WI38 (cell line): ENCODE measurements around the gene ELOB.

Source experiments
- H3K4me3 ChIP-seq: 2 replicates; pipeline ENCODE4 v1.5.1; 2011; ENCODE audit warnings: low read depth, mild to moderate bottlenecking, control low read depth, low read length
- CTCF ChIP-seq: IDR thresholded peaks from 2 replicates; pipeline ENCODE4 v1.5.1; 2012; ENCODE audit warnings: low read depth, mild to moderate bottlenecking, control low read depth, low read length

ELOB gene

GRCh38 chr16:2753733-2754020 lies 23.4 kb downstream of the ELOB start:
- H3K4me3 ChIP-seq, result peak overlapping the region; percentile 82
- TF ChIP-seq CTCF, result no peak

GRCh38 chr16:2752850-2753732 lies 24.0 kb downstream of the ELOB start:
- TF ChIP-seq CTCF, result no peak
- peak overlapping the region; percentile 82 for H3K4me3 ChIP-seq

DNA sequence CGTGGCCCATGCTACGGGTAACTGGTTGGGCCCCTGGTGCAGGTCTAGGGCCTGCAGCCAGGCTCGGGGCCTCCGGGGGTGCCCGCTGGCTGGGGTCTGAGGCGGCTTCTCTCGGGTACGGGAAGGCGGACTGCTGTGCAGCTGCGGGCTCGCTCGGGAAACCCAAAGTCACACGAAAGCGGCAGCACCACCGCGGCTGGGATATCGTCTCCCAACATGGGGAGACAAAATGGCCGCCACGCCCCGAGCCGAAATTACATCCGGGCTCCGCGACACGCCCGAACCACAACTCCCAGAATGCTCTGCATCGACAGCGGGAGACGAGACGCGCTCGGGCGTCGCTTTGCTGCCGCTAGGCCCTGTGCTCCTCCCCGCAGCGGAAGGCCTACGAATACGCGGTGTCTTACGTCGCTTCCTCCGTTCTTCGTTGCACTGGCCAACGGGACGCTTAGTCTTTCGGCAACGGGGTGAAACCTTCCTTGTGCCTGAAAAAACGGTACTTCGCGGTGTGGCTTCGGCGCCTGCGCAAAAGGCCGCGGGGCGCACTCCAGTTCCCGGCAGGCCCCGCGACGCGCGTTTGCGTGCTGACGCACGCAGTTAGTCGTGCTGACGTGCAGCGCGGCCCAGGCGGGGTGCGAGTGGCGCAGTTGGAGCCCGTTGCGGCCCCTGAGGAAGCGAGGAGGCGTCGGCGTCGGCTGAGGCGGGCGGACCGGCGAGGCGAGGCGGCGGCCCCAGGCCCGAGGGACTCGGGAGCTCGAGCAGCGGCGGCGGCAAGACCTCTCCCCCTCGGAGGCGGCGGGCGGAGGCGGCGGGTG lies 24.8 kb downstream of the ELOB start, which contains the start of gene SRRM2:
SRRM2 (plus strand) TSS at position 604 of the 815 bp plus-strand sequence. CDS start 3,727 bp downstream, outside the sequence.
- H3K4me3 ChIP-seq, result peak within 1 kb of the TSS; percentile 82

GRCh38 chr16:2751577-2752034 lies 25.5 kb downstream of the ELOB start:
- peak overlapping the region; percentile 82 for H3K4me3 ChIP-seq
- TF ChIP-seq CTCF, result no peak

More for the DNA sequence above, 24.8 kb downstream of the ELOB start, which contains the start of gene SRRM2:
- TF ChIP-seq CTCF, result no peak

- no peak for TF ChIP-seq CTCF
- H3K4me3 ChIP-seq, result no peak overlapping the region
Observed at GRCh38 chr16:2749936-2750335, 27.1 kb downstream of the ELOB start.

DNA sequence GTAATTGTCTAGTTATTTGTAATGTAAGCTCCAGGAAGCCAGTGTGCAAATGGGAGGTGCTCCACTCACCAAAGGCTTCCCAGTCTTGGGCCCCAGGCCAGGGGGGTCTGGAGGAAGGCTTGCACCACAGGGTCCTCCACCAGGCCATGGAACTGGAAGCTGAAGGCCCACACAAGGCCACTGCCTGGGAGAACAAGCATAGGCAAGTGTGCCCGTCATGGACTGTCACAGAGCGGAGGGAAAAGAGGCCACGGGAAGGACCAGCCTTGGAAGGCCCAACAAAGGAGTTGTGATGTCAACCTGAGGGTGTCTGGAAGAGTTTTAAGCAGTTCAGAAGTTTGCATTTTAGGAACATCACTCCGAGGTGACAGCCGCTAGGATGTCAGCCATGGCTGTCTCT lies 27.6 kb downstream of the ELOB start:
- H3K4me3 ChIP-seq, result no peak overlapping the region
- no peak for TF ChIP-seq CTCF
